Right cardiac atrium (tissue), 5 donors: Measurements from ENCODE around the gene DNAI2. TPM values are rescaled to one million over a fixed set of nuclear protein-coding genes. Genes with fewer than 3 reads are reported as not detected.

Source experiments
- ATAC-seq, 2 donors: fragments of 200-7000 bp; cut with Tn5 transposase; one replicate each; pipeline versions ENCODE4 v1.8.0 to v1.9.1; 2020; ENCODE audit warnings: moderate library complexity in 2 of 2, mild to moderate bottlenecking in 1 of 2
- DNase-seq, 3 donors: peaks; one replicate each; pipeline ENCODE4 v3.0.0-alpha.2; 2020
- H3K27ac ChIP-seq: one replicate; pipeline ENCODE4 v1.5.1; 2013; ENCODE audit warnings: mild to moderate bottlenecking, low read length, control low read depth, moderate library complexity
- H3K27me3 ChIP-seq: one replicate; pipeline ENCODE4 v1.6.1; 2013; ENCODE audit not compliant: control insufficient read depth, insufficient read depth
- H3K4me1 ChIP-seq: one replicate; pipeline ENCODE4 v1.6.1; 2013; ENCODE audit warnings: low read length; ENCODE audit not compliant: control insufficient read depth, insufficient read depth
- H3K4me3 ChIP-seq: one replicate; pipeline ENCODE4 v1.5.1; 2013; ENCODE audit warnings: low read length, control low read depth
- H3K9me3 ChIP-seq: one replicate; pipeline ENCODE4 v1.6.1; 2013; ENCODE audit warnings: low read length; ENCODE audit not compliant: control insufficient read depth
- WGBS: extraction: QIAGEN DNeasy Blood & Tissue Kit; methylation state at CpG from one replicate; pipeline ENCODE4 v1.1.7; 2013; 5-methylcytosine and 5-hydroxymethylcytosine counted together
- intact Hi-C, 4 donors: fragments of 100-400 bp; cut with DNase I; formaldehyde crosslinking; loops; one replicate each; pipeline versions ENCODE4 v1.11.0 to v1.14.0; 2022 to 2023
- polyA plus RNA-seq: library from polyadenylated mRNA; stranded (reverse); fragments of 200-250 nt; gene quantifications from one replicate; pipeline ENCODE4 v1.2.3, GENCODE V29; 2013
- total RNA-seq, 4 donors: library from RNA; stranded (reverse); fragmentation: NEBNext Ultra II Directional; extraction: Animal tissue kit (Norgen Biotek cat#: 25700); gene quantifications; one replicate each; pipeline ENCODE4 v1.2.1, GENCODE V29; 2021
- donor health status: healthy with polysubstance abuse.
- donor health status: DM: no; HTN: yes; CAD: no.
- donor health status: DM: no; HTN: no; CAD: no.
- donor health status: DM: no; HTN: yes; CAD: no; lungs with severe emphysema.
- donor health status: DM: yes; HTN: yes; CAD: no.

Gene DNAI2
- total and polyA plus RNA-seq, 5 donors = 0.33 TPM; not detected in 4

DNA sequence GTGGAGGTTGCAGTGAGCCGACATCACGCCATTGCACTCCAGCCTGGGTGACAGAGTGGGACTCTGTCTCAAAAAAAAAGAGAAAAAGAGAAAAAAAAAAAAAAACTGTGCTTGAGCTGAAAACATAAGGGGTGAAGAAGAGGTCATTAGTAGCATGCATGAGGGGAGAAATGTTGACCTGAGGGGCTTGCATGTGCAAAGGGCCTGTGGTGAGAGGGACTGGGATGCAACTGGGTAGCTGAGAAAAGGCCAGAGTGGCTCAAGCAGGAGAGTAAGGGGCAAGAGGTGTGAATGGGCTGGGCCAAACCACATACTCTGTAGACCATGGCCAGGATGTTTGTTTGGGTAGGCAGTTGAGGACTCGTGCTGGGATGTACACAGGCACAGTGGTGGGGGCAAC is 55.3 kb downstream of the DNAI2 start:
- ATAC-seq (no peak), DNase-seq (no peak)
- H3K9me3 ChIP-seq = no peaks in the 10 kb centered on the region
- intact Hi-C loops = no loop called here
- no peak overlapping the region for H3K4me3 ChIP-seq
- WGBS = 78% methylated on average over 3 of the region's 3 CpGs
- H3K27me3 ChIP-seq = no peaks in the 10 kb centered on the region
- no peak overlapping the region for H3K27ac ChIP-seq
- no peaks in the 10 kb centered on the region for H3K4me1 ChIP-seq

GRCh38 chr17:74330446-74330845 is 56.4 kb downstream of the DNAI2 start:
- H3K4me1 ChIP-seq = no peaks in the 10 kb centered on the region
- ATAC-seq = no peak
- 62% methylated on average over 8 of the region's 8 CpGs for WGBS

GRCh38 chr17:74332017-74332650 is 58.1 kb downstream of the DNAI2 start:
- 78% methylated on average over 7 of the region's 7 CpGs for WGBS

More at GRCh38 chr17:74330446-74330845, 56.4 kb downstream of the DNAI2 start:
- H3K27me3 ChIP-seq = no peaks in the 10 kb centered on the region
- no peak overlapping the region for H3K27ac ChIP-seq
- H3K9me3 ChIP-seq = no peaks in the 10 kb centered on the region
- DNase-seq = no peak
- intact Hi-C loops = no loop called here
- H3K4me3 ChIP-seq = no peak overlapping the region

GRCh38 chr17:74332763-74333283 is 58.8 kb downstream of the DNAI2 start:
- Histone ChIP-seq H3K9me3 (no peaks in the 10 kb centered on the region), H3K4me1 (no peaks in the 10 kb centered on the region), H3K27me3 (no peaks in the 10 kb centered on the region), H3K4me3 (no peak overlapping the region), H3K27ac (no peak overlapping the region)
- intact Hi-C loops = no loop called here
- DNase-seq (no peak), ATAC-seq (no peak)
- 34% methylated on average over 11 of the region's 11 CpGs for WGBS

More at GRCh38 chr17:74332017-74332650, 58.1 kb downstream of the DNAI2 start:
- no peaks in the 10 kb centered on the region for H3K9me3 ChIP-seq
- no peaks in the 10 kb centered on the region for H3K27me3 ChIP-seq
- no peak for ATAC-seq
- DNase-seq = no peak
- intact Hi-C loops = no loop called here
- H3K4me3 ChIP-seq = no peak overlapping the region
- H3K27ac ChIP-seq = no peak overlapping the region
- no peaks in the 10 kb centered on the region for H3K4me1 ChIP-seq

- Histone ChIP-seq H3K9me3 (no peaks in the 10 kb centered on the region), H3K27ac (no peak overlapping the region), H3K4me1 (no peaks in the 10 kb centered on the region), H3K4me3 (no peak overlapping the region), H3K27me3 (no peaks in the 10 kb centered on the region)
- ATAC-seq = no peak
- WGBS = 93% methylated on average over 2 of the region's 2 CpGs
- intact Hi-C loops = no loop called here
- no peak for DNase-seq
These were observed 60.5 kb downstream of the DNAI2 start for GRCh38 chr17:74334393-74335039.

GRCh38 chr17:74335529-74336062 is 61.6 kb downstream of the DNAI2 start:
- ATAC-seq = no peak
- no peaks in the 10 kb centered on the region for H3K27me3 ChIP-seq
- 82% methylated on average over 5 of the region's 5 CpGs for WGBS

DNA sequence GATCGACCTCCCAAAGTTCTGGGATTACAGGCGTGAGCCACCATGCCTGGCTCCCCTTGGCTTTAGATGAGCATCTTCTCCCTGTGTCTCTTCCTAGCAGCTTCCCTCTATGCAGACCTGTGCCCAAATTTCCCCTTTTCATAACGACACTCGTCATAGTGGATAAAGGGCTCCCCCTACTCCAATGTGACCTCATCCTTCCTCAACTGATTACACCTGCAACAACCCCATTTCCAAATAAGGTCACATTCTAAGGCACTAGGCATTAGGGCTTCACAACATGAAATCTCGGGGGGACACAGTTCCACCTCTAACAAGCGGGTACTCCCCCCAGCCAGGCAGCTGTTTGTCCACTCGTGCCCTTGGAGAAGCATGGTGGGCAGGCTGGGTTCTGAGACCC is 62.3 kb downstream of the DNAI2 start:
- Histone ChIP-seq H3K4me3 (no peak overlapping the region), H3K9me3 (no peaks in the 10 kb centered on the region), H3K27me3 (no peaks in the 10 kb centered on the region), H3K4me1 (no peaks in the 10 kb centered on the region), H3K27ac (no peak overlapping the region)
- no peak for ATAC-seq
- WGBS = 75% methylated on average over 7 of the region's 7 CpGs
- intact Hi-C loops = no loop called here
- no peak for DNase-seq

More at GRCh38 chr17:74335529-74336062, 61.6 kb downstream of the DNAI2 start:
- Histone ChIP-seq H3K4me1 (no peaks in the 10 kb centered on the region), H3K9me3 (no peaks in the 10 kb centered on the region), H3K27ac (no peak overlapping the region), H3K4me3 (no peak overlapping the region)
- intact Hi-C loops = no loop called here
- no peak for DNase-seq

DNA sequence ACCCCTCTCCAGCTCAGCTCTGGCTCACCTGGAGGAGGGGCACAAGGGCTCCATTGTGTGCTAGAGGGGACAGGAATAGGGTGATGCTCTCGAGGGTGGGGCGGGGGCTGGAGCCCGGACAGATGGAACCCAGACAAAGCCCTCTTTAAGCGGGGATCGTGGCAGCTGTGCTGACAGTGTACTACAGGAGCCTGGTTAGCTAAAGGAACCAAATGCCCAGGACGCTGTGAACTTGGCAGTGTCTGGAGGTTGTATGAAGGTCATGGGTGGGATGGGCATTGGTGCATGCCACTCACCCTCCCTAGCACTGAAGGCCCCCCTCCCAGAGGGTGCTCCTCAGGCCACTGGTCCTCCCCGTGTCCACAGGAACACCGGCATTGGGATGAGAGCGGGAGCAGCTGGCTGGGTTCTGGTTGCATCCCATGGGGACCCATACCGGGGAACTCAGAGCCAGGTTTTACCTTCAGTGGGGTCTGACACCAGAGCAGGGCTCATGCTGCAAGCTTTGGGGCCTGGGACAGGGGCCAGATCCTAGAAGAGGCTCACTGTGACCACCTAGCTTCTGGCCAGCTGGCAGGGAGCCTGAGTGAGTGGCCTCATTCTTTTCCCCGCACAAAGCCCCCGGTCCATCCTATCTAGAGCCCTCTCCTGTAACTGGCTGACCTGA is 63.9 kb downstream of the DNAI2 start:
- H3K4me1 ChIP-seq = no peaks in the 10 kb centered on the region
- no peak overlapping the region for H3K4me3 ChIP-seq
- no peaks in the 10 kb centered on the region for H3K27me3 ChIP-seq
- WGBS = 57% methylated on average over 12 of the region's 12 CpGs
- intact Hi-C loops = no loop called here
- DNase-seq (no peak), ATAC-seq (no peak)
- H3K9me3 ChIP-seq = no peaks in the 10 kb centered on the region
- H3K27ac ChIP-seq = no peak overlapping the region

GRCh38 chr17:74339537-74340195 is 65.6 kb downstream of the DNAI2 start:
- no peaks in the 10 kb centered on the region for H3K4me1 ChIP-seq
- no peak overlapping the region for H3K4me3 ChIP-seq
- no peak overlapping the region for H3K27ac ChIP-seq
- 86% methylated on average over 19 of the region's 19 CpGs for WGBS
- no peaks in the 10 kb centered on the region for H3K9me3 ChIP-seq
- no peak for DNase-seq
- no peaks in the 10 kb centered on the region for H3K27me3 ChIP-seq
- intact Hi-C loops = no loop called here
- no peak for ATAC-seq

GRCh38 chr17:74340470-74341023 is 66.5 kb downstream of the DNAI2 start:
- intact Hi-C loops = no loop called here
- Histone ChIP-seq H3K4me1 (no peaks in the 10 kb centered on the region), H3K4me3 (no peak overlapping the region), H3K9me3 (no peaks in the 10 kb centered on the region), H3K27ac (no peak overlapping the region), H3K27me3 (no peaks in the 10 kb centered on the region)
- WGBS = 77% methylated on average over 13 of the region's 13 CpGs
- no peak for ATAC-seq
- DNase-seq = no peak
